MCF 10A (cell line): ENCODE measurements around the gene KRTAP17-1. TPM values are rescaled to one million over a fixed set of nuclear protein-coding genes. Genes with fewer than 3 reads are reported as not detected.

Experiments
- BruUV-seq: library from RNA; stranded (reverse); fragments of 400-500 nt; replicated peaks from 2 replicates; lab custom pipeline; 2021; lab: Mats Ljungman, UMichigan
- CTCF ChIA-PET: fragments of 300-600 bp; sonication (Branson Sonifier 250); formaldehyde crosslinking; extraction: SDS; loops from one replicate; lab custom pipeline; 2021; ENCODE audit warnings: antibody characterized with exemption, inconsistent platforms; lab: Yijun Ruan, JAX
- POLR2A ChIA-PET: fragments of 300-600, 350-650 bp; sonication (Branson Sonifier 250); formaldehyde crosslinking; extraction: SDS; loops from one replicate; lab custom pipeline; 2020; ENCODE audit warnings: antibody characterized with exemption, inconsistent platforms; lab: Yijun Ruan, JAX
- DNase-seq: peaks from one replicate; pipeline ENCODE4 v3.0.0-alpha.2; 2018; ENCODE audit not compliant: unreplicated experiment
- H3K27ac Mint-ChIP-seq: one replicate; pipeline ENCODE4 v1.8.0; 2022; ENCODE audit warnings: mild to moderate bottlenecking, low read depth, mixed read lengths; ENCODE audit not compliant: unreplicated experiment
- H3K27me3 Mint-ChIP-seq: one replicate; pipeline ENCODE4 v1.8.0; 2022; ENCODE audit warnings: mixed read lengths; ENCODE audit not compliant: insufficient read depth, unreplicated experiment
- H3K36me3 Mint-ChIP-seq: one replicate; pipeline ENCODE4 v1.8.0; 2022; ENCODE audit warnings: mild to moderate bottlenecking, moderate library complexity, mixed read lengths; ENCODE audit not compliant: insufficient read depth, unreplicated experiment
- H3K4me1 Mint-ChIP-seq: one replicate; pipeline ENCODE4 v1.8.0; 2022; ENCODE audit warnings: mixed read lengths; ENCODE audit not compliant: insufficient read depth, unreplicated experiment
- H3K4me3 Mint-ChIP-seq: one replicate; pipeline ENCODE4 v1.8.0; 2022; ENCODE audit warnings: mild to moderate bottlenecking, moderate library complexity, mixed read lengths; ENCODE audit not compliant: unreplicated experiment
- H3K9me3 Mint-ChIP-seq: one replicate; pipeline ENCODE4 v1.8.0; 2022; ENCODE audit warnings: mixed read lengths; ENCODE audit not compliant: unreplicated experiment
- CTCF ChIP-seq: fragments of 200-600 bp; IDR thresholded peaks from one replicate; pipeline ENCODE4 v1.8.0; 2022; ENCODE audit warnings: antibody characterized with exemption, mild to moderate bottlenecking; ENCODE audit not compliant: unreplicated experiment
- intact Hi-C: fragments of 100-400 bp; cut with micrococcal nuclease; formaldehyde crosslinking; loops from 2 replicates; pipeline ENCODE4 v1.14.1; 2022
- total RNA-seq: library from RNA; stranded (reverse); gene quantifications from 2 replicates; pipeline ENCODE4 v1.2.3, GENCODE V29; 2022

The KRTAP17-1 gene
- total RNA-seq, 1 experiment from 2014 or later, result not detected

GRCh38 chr17:41340934-41341861, 25.7 kb upstream of the KRTAP17-1 start:
- Mint-ChIP-seq H3K4me3 (no peak overlapping the region), H3K9me3 (no peaks in the 10 kb centered on the region), H3K27me3 (no peaks in the 10 kb centered on the region), H3K27ac (no peak overlapping the region), H3K4me1 (peaks cover 11% of the 10 kb centered on the region), H3K36me3 (no peaks in the 10 kb centered on the region)
- DNase-seq, result no peak
- TF ChIP-seq CTCF, result no peak
- intact Hi-C loops, result no loop called here
- POLR2A ChIA-PET, result interaction anchor here (0.6 to 1.8 kb wide), 3 partner anchors 14 to 439 kb away, joined by 3 to 5 read pairs (median 5); no protein-coding TSS in a partner anchor
- CTCF ChIA-PET, result interaction anchor here (1.5 kb wide), 1 partner anchor 18 kb away, joined by 4 read pairs; no protein-coding TSS in a partner anchor
- no TSS peak for BruUV-seq

DNA sequence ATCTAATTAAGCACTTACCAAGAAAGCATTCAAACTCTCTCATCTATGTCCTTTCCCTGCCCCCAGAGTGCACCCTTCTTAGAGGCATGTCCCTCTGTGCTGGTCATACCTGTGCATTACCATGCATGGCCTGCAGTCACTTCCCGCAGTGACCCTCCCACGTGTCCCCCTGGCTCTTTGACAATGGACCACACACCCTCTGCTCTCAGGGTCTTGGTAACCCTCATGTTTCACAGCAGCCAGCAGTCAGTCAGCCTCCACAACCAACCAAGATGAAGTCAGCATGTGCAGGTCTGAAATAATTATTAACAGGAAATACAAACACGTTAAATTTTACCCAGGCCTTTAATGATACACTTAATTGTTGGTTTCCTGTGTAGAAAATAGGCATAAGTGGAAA, 25.0 kb upstream of the KRTAP17-1 start:
- POLR2A ChIA-PET, result interaction anchor here (0.6 to 1.8 kb wide), 3 partner anchors 14 to 438 kb away, joined by 3 to 5 read pairs (median 5); no protein-coding TSS in a partner anchor
- no TSS peak for BruUV-seq

DNA sequence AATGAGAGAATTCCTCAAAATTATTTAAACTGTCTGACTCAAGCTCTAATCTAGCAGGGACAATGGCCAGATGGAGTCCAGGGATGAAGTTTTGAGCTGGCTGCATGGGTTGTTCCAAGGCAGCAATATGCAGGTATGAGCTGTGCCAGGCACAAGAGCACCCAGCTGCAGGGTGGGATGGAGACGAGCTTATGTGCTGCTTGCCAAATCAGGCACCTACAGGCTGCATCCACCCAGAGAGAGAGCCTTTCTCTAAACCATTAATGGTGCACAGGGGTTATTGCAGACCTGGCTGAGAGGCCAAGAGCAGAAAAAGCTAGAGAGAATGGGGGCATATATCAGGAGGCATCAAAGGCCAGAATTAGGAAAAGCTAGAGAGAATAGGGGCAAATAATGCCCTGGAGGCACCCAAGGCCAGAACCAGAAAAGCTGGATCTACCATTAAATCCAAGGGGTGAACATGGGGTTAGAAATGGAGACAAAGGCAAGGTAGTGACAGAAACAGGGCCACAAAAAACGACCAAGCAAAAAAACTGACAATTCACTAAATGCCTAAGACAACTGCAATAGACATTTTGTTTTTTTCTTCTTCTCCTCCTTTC, 24.2 kb upstream of the KRTAP17-1 start:
- no TSS peak for BruUV-seq
- Mint-ChIP-seq H3K27ac (peak overlapping the region; percentile 77), H3K36me3 (no peaks in the 10 kb centered on the region), H3K9me3 (no peaks in the 10 kb centered on the region), H3K4me3 (no peak overlapping the region), H3K27me3 (peaks cover 11% of the 10 kb centered on the region), H3K4me1 (peaks cover 11% of the 10 kb centered on the region)
- ChIA-PET POLR2A (interaction anchor here (0.7 to 1.4 kb wide), 3 partner anchors 21 to 179 kb away, joined by 3 to 5 read pairs (median 4); partner anchors contain the start of gene KRT15), CTCF (interaction anchor here (0.6 to 1.1 kb wide), 5 partner anchors 10 to 889 kb away, joined by 3 to 4 read pairs (median 3); no protein-coding TSS in a partner anchor)
- no peak for DNase-seq
- no peak for TF ChIP-seq CTCF
- intact Hi-C loops, result no loop called here

More for the DNA sequence above, 25.0 kb upstream of the KRTAP17-1 start:
- CTCF ChIA-PET, result interaction anchor here (1.1 kb wide), 1 partner anchor 11 kb away, joined by 3 read pairs; no protein-coding TSS in a partner anchor
- no peaks in the 10 kb centered on the region for H3K36me3 Mint-ChIP-seq
- DNase-seq, result no peak
- H3K27me3 Mint-ChIP-seq, result peaks cover 6% of the 10 kb centered on the region
- H3K4me3 Mint-ChIP-seq, result no peak overlapping the region
- H3K4me1 Mint-ChIP-seq, result peaks cover 11% of the 10 kb centered on the region
- H3K27ac Mint-ChIP-seq, result no peak overlapping the region
- intact Hi-C loops, result no loop called here
- no peak for TF ChIP-seq CTCF
- H3K9me3 Mint-ChIP-seq, result no peaks in the 10 kb centered on the region
